Parietal lobe (tissue), 1 donor: ENCODE data around the gene ZFP69. TPM values are rescaled to one million over a fixed set of nuclear protein-coding genes. Genes with fewer than 3 reads are reported as not detected.

ENCODE experiments used
- total RNA-seq: library from RNA; depleted of rRNA; stranded (reverse); fragments of >200 nt; gene quantifications from one replicate; pipeline ENCODE4 v1.2.3, GENCODE V29; 2014

The ZFP69 gene
- total RNA-seq, result 15.3 TPM

GRCh38 chr1:40476924-40477677 is at the start of gene ZFP69:
ZFP69 (plus strand) TSS chr1:40477290; CDS start chr1:40479362, 2,072 bp downstream.

GRCh38 chr1:40449684-40450494 is 27.2 kb upstream of the ZFP69 start, which contains the start of gene ZFP69B:
ZFP69B (plus strand) TSS chr1:40450476; CDS start chr1:40450962, 486 bp downstream.

DNA sequence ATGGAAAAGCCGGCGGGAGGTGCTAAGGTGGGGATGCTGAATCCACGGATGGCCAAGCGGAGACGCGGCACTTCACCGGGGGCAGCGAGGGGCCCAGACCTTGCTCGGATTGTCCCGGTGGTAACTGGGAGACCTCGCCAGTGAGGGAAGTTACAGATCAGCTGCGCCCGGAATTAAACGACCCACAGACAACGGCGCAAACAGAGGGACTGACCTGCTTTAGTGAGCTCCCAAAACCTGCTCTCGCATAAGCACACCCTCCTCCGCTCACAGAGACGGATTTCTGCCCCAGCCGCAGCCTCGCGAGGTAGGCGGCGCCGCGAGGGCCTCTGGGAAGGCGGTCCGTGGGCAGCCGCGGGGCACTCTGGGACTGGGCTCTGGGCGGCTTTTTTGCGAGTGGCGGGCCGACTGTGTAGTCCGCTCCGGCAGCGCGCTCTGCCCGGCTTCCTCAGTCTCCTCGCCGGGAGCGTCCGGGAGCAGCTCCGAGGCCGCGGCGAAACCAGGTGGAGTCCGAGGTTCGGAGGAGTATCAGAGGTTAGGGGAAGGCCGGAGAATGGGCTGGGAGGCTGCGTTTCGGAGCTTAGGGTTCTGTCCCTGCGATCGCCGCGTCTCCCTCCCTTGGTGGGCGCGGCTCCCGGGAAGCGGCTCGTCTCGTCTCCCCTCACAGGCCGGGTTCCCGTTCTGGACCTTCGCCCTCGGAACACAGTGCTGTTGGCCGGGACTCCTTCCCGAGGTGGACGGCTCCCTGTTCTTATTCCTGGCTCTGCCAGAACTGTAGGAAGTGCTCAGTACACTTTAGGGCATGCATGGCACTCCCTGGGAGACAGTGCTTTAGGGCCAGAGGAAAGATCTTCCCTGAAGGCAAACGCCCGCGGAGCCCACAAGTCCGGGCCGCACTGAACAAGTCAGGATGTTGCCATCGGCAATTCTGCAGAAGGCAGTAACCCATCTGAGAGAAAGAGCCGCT is 31.6 kb downstream of the ZFP69 start, which contains the start of gene EXO5:
TSS of gene EXO5 (plus strand) at position 393 of the 967 bp plus-strand sequence. CDS start 5,778 bp downstream, outside the sequence.

DNA sequence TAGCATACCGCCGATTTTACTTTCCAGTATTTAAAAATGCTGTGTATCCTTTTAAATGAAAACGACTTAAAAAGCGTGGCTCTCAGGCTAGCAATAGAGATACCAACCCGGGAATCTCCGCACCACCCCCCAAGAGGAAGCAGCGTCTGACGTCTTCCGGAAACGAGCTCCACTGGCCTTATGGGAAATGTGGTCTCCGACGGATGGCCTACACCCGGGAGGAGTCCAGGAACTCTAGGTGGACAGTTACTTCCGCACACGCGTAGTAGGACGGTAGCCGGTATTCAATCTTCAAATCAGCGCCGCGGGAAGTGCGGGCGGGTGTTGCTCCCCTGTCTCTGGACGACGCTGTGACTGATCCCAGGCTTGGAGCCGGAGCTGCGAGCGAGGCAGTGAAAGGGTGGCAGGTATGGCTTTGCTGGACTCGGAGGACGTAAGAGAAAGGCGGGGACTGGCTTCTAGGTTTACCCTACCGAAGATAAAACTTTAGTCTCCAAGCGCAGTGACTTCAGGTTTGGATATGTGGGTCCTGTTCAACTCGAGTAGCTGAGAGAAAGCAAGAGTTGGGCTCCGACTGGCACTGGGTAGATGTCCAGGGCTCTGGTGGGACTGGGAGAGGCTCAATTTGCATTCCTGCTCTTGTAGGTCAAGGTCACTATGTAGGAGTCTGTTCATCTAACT is 54.4 kb downstream of the ZFP69 start, which contains the start of gene ZNF684:
TSS of gene ZNF684 (plus strand) at position 257 of the 681 bp plus-strand sequence. CDS start 1,530 bp downstream, outside the sequence.

Other genes with a start within 250 kb of the ZFP69 start
- gene TMCO2, start 229.4 kb upstream of the ZFP69 start, total RNA-seq, result not detected
- gene ZMPSTE24, start 219.1 kb upstream of the ZFP69 start, total RNA-seq, result 39.8 TPM
- 14.7 TPM for gene COL9A2, start 160.0 kb upstream of the ZFP69 start, total RNA-seq
- gene SMAP2, start 103.6 kb upstream of the ZFP69 start, total RNA-seq, result 30.0 TPM
- 23.8 TPM for gene ZFP69B, start 26.8 kb upstream of the ZFP69 start, total RNA-seq
- 23.8 TPM for gene EXO5, start 31.5 kb downstream of the ZFP69 start, total RNA-seq
- gene ZNF684, start 54.3 kb downstream of the ZFP69 start, total RNA-seq, result 8.1 TPM
- gene RIMS3, start 188.4 kb downstream of the ZFP69 start, total RNA-seq, result 31.9 TPM
- 41.3 TPM for gene NFYC, start 214.4 kb downstream of the ZFP69 start, total RNA-seq